ENCODE results near the gene B3GNT3.
"Not testable (repeated sequence)": the region's sequence is repeated elsewhere in the genome, so short reads cannot be mapped to it uniquely, and the experiment has no call there.

Gene B3GNT3

DNA sequence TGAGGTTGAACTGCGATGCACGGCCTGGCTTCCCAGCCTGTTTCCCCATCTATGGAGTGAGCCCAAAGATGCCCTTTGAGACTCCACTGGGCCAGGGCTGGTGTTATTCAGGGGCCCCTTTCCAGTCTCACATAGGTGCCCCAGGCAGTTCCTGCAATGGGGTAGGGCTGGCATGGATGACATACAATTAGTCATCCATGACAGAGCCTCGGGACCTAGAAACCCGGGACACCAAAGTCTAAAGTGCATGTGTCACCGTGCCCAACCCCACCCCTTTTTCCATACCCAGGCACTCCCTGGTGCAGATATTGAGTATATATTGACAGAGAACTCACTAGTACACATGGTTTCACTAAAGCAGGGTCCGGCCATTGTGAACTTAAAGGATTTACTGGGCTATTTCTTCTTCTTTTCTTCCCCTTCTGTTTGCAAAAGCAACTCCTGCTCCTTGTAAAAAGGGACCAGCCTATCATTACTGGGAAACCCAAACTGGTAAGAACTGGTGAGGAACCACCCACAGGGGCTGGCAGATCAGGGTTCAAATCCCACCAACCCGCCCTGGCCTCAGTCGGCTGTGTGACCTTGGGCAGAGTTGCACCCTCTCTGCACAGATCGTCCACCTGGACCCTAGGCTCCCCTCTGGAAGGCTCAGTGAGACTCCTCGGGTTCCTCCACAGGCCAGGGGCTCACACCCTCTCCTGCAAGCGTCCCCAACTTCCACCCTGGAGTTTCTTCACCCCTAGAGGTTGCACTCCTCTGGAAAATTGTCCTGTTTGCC, 2.7 kb downstream of the B3GNT3 start:
- peak; percentile 84 for DNase-seq

DNA sequence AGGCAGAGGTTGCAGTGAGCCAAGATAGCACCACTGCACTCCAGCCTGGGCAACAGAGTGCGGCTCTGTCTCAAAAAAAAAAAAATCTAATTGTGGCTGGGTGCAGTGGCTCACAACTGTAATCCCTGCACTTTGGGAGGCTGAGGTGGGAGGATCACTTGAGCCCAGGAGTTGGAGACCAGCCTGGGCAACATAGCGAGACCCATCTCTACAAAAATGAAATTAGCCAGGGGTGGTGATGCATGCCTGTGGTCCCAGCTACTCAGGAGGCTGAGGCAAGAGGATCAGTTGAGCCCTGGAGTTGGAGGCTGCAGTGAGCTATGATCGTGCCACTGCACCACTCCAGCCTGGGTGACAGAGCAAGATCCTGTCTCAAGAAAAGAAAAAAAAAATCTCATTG, 3.7 kb downstream of the B3GNT3 start:
- DNase-seq = not testable (repeated sequence)

DNA sequence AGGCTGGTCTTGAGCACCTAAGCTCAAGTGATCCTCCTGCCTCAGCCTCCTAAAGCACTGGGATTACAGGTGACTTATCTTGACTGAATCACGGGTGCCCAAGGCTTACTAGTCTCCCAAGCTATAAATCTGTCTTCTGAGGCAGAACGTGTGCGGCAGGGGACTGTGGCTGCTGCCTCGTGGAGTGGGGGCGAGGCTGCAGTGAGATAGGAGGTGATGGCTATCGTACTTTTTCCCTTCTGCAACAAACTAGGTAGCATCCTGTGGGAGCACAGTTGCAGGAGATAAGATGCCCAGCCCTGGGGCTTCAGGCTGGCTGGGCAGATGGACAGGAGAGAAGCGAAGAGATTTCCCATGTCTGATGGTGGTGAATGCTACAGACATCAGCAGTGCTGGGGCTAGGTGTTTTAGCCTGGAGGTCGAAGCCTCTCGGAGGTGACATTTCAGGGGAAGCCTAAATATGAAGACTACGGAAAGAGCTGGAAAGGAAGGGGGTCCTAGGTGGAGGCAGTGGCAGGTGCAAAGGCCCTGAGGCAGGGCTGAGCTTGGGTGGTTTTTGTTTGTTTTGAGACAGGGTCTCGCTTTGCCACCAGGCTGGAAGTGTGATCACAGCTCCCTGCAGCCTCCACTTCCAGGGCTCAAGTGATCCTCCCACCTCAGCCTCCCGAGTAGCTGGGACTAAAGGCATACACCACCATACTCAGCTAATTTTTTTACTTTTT, 7.4 kb downstream of the B3GNT3 start:
- DNase-seq = no peak

DNA sequence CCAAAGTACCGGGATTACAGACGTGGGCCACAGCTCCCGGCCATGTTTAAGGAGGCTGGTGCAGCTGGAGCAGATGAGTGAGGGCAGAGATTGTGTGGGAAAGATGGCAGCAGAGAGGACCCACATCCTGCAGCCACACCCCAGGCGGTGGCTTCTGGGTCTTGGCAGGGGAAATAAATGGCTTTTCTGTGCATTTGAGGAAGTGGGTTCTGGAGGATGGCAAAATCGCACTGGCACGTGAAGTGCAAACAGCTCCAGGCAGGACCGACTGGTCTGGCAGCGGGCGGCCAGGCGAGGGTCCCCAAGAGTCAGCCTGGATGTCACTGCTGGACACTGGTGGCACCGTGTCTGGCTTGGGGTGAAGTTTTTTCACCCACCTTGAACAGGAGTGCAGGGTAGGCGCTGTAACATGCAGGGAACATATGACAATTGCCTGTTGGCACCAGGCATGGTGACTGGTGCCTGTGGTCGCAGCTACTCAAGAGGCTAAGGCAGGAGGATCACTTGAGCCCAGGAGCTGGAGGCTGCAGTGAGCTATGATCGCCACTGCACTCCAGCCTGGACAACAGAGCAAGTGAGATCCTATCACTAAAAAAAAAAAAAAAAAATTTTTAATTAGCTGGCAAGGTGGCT, 8.4 kb downstream of the B3GNT3 start:
- DNase-seq = no peak

DNA sequence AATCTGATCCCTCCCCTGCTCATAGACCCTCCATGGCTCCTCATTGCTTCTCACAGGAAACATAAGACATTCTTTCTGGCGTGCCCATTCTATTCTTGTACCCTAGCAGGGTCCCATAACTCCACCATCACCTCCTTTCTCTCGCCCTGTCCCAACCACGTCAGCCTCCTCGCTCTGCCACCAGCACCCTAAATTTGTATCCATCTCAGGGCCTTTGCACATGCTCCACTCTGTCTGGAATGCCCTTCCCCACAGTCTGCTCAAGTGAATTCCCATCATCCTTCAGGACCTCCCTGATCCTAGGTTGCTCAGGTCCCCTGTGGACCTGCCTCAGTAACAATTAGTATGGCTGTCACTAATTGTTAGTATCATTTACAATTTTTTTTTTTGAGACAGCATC, 10.5 kb downstream of the B3GNT3 start:
- DNase-seq = no peak

DNA sequence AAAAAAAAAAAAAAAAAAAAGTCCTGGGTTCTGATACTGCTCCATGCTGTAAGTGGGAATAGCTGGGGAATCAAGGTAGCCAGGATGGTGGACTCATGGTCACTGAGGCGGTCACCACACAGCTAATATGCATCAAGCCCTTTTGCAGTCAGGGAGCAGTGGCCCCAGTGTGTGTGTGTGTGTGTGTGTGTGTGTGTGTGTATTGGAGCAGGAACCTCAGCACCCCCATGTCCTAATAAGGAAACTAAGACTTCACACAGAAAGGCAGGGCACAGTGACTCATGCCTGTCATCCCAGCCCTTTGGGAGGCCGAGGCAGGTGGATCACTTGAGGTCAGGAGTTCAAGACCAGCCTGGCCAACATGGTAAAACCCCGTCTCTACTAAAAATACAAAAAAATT, 12.0 kb downstream of the B3GNT3 start:
- DNase-seq = peak; percentile 52

DNA sequence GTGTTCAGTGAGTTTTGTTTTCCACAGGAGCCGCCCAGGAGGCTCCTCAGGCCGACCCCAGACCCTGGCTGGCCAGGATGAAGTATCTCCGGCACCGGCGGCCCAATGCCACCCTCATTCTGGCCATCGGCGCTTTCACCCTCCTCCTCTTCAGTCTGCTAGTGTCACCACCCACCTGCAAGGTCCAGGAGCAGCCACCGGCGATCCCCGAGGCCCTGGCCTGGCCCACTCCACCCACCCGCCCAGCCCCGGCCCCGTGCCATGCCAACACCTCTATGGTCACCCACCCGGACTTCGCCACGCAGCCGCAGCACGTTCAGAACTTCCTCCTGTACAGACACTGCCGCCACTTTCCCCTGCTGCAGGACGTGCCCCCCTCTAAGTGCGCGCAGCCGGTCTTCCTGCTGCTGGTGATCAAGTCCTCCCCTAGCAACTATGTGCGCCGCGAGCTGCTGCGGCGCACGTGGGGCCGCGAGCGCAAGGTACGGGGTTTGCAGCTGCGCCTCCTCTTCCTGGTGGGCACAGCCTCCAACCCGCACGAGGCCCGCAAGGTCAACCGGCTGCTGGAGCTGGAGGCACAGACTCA, 12.9 kb downstream of the B3GNT3 start:
- no peak for DNase-seq

GRCh38 chr19:17811103-17811502, 16.2 kb downstream of the B3GNT3 start:
- no peak for DNase-seq

- no peak for DNase-seq
Observed at GRCh38 chr19:17811681-17812080, 16.7 kb downstream of the B3GNT3 start.

GRCh38 chr19:17812099-17812498, 17.2 kb downstream of the B3GNT3 start:
- DNase-seq = no peak

DNA sequence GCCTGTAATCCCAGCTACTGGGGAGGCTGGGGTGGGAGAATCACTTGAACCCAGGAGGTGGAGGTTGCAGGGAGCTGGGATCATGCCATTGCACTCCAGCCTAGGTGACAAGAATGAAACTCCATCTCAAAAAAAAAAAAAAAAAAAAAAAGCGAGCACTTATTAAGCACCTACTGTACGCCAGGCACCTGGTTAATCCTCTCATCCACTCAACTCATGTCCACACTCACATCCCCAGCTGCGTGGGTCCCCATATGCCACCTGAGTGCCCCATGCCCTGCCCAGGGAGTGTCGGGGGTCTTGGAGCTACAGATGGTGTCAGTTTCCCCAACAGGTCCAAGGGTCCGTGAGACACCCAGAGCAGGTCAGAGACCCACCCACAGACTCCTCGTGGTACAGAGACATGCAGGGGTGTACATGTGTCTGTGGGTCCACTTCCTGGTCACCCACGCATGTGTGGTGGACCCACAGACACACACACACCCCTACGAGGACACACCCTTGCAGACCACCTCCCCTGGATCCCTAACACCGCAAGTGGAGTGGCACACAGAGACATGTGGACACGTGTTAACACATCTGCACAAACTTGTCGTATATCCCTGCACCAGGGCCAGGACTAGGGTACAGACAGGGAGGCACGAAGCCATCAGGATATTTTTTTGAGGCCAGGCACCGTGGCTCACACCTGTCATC, 22.9 kb downstream of the B3GNT3 start:
- DNase-seq = no peak

DNA sequence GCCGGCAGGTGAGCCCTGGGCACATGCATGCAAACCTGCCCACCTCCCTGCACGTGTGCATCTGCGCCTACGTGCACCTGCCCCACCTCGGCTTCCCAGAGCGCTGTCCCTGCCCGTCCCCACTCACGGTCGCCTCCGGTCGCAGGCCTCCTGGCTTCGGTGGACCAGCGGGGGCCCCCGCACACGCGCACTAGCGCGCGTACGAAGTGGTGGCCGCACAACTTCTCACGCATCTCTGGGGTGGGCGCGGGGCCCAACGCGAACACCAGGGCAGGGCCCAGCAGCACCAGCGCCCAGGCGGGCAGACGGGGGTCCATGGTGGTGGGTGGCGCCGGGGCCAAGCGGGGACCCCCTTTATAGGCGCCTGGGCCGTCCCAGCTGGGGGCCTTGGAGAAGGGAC, 26.3 kb downstream of the B3GNT3 start, which contains the start of gene INSL3:
Gene INSL3, minus strand, starts transcription at position 330 of the 400 bp plus-strand sequence. Its CDS starts 13 bp downstream, at position 317.
- DNase-seq = no peak

GRCh38 chr19:17824339-17824738, 29.4 kb downstream of the B3GNT3 start:
- no peak for DNase-seq

DNA sequence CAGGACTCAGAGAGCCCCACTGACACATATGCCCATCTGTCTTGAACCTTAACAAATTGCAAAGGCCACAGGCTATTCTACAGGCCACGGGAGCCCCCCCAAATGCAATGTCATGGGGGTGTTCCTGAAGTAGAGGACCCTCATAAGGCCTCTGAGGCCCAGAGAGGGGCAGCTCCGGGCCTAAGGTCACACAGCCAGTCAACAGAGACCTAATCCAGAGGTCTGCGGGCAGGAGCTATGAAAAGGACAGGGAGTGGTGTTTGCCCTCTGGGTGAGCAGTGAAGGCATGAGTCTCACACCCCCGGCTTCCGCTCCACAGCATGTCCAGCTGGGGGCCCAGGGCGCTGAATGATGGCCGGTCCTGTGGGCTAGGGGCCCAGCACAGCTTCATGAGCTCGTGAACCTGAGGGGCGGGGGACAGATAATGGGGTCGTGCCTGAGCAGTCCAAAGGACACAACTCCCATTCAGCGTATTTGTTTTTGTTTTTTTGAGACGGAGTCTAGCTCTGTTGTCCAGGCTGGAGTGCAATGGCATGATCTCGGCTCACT, 31.6 kb downstream of the B3GNT3 start:
- no peak for DNase-seq

- no peak for DNase-seq
Observed at GRCh38 chr19:17829855-17830566, 35.1 kb downstream of the B3GNT3 start.

- DNase-seq = peak; percentile 77
Observed at GRCh38 chr19:17830567-17831418, 35.9 kb downstream of the B3GNT3 start.

DNA sequence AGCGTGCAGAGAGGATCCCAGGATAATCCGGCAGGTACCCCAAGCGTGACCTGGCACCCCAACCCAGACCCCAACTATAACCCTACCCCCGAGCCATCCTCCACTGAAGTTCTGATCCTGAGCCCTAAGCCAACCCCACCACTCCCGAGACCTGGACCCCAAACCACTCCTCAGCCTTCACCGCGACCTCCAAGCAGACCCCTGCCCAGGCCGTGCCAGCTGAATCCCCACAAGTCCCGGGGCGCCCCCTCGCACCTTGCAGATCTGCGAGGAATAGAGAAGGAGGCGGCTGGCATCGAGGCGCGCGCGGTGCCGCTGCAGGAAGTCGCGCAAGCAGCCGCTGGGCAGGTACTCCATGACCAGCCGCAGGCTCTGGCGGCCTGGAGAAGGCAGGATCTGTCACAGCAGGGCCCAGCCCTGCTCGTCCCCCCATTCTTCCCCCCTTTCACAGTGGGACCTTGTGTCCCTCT, 36.5 kb downstream of the B3GNT3 start:
- DNase-seq = no peak

DNA sequence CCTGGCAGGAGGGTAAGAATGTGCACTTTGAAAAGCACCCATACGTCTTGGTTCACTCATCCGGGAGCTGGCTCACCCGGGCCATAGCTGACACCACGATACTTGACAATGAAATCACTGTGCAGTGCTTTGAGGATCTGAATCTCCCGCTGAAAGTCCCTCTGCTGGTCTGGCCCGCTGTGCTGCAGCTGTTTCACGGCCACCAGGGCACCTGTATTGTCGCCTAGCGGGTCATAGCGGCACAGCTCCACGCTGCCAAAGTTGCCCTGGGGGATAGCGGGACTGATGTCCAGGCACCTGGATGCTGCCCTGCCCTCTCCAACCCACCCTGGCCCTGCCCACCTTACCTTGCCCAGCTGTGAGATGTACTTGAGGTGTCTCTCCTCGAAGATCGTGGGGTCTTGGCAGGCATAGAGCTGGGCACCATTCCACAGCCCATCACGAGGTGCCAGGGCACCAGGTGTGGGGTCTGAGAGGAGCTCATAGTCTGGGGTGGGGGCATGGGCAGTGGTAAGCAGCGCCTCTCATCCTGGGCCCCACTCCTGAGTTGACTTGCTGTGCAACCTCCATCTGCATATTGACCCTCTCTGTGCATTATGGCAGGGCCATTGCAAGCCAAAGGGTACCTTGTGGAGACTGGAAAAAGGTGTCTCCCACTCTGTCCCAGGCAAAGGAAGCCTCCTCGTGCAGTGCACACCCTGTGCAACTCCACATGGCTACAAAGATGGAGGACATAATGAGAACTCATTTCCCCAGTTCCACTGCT, 37.7 kb downstream of the B3GNT3 start:
- no peak for DNase-seq

GRCh38 chr19:17834350-17835181, 39.6 kb downstream of the B3GNT3 start:
- DNase-seq = no peak
